ENCODE data around the gene XPA.

Gene XPA

DNA sequence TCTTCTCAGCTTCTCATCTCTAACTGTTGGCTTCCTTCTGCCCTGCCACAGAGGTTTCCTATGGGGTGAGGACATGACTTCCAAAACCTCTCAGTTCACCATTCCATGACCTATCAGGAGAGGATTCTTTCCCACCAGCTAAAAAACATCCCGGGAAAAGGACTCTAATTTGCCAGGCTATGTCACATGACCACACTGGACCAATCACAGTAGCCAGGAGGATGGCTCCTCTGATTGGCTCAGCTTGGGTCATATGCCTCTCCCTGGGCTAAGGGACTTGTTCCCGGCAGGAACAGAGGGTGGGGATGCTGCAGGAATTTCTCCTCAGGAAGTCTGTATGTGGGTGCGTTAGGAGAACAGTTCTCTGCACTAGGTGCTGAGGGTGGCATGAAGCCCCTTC, 40.3 kb upstream of the XPA start:
- H3K4me3 ChIP-seq (ENCODE audit: low read depth, low read length), result no peak overlapping the region
- TF ChIP-seq, protein P1, sequence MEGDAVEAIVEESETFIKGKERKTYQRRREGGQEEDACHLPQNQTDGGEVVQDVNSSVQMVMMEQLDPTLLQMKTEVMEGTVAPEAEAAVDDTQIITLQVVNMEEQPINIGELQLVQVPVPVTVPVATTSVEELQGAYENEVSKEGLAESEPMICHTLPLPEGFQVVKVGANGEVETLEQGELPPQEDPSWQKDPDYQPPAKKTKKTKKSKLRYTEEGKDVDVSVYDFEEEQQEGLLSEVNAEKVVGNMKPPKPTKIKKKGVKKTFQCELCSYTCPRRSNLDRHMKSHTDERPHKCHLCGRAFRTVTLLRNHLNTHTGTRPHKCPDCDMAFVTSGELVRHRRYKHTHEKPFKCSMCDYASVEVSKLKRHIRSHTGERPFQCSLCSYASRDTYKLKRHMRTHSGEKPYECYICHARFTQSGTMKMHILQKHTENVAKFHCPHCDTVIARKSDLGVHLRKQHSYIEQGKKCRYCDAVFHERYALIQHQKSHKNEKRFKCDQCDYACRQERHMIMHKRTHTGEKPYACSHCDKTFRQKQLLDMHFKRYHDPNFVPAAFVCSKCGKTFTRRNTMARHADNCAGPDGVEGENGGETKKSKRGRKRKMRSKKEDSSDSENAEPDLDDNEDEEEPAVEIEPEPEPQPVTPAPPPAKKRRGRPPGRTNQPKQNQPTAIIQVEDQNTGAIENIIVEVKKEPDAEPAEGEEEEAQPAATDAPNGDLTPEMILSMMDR (IDR thresholded peaks at IDR 0.05; ENCODE audit: borderline replicate concordance, insufficient read depth, low read depth, low read length), result no peak

DNA sequence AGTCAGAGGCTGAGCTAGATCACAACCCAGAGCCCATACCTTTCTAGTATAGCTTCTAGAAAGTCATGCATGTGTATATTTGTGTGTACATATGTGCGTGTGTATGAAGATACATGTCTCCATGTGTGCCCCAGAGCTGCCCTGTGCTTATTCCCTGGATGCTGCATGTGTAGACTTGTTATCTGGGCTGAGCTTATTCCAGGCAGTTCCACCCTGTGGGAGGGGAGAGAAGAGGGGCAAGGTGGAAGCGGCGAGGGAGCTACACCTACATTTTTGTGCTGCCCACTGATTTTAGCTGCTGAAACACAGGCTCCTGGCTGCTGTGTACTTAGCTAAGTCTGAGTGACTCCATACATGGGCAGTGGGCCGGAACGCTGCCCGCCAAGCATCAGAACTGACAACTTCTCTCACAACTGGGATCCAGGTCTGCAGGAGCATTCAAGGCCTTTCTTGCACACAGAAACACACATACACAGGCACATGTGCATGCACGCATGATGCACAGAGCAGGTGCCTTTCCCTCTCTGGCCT, 38.0 kb upstream of the XPA start:
- no peak overlapping the region for H3K4me3 ChIP-seq (ENCODE audit: low read depth, low read length)
- TF ChIP-seq, protein P1 (IDR thresholded peaks at IDR 0.05; ENCODE audit: borderline replicate concordance, insufficient read depth, low read depth, low read length), result no peak

DNA sequence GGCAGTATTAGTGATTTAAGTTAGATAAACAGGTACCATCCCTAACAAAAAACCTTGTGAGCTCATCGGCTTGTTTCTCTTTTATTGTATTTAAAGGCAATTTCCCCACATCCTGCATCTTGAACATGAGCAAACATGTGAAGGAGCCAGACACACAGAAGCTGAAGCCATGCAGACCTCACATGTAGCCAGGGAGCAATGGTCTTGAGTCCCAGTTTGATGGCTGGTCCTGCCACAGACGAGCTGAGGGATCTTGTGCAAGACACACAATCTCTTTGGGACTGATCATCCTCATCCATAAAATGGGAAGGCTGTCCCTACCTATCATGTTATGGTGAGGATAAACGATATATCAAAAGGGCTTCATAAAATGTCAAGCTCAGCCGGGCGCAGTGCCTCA, 29.6 kb upstream of the XPA start:
- H3K4me3 ChIP-seq (ENCODE audit: low read depth, low read length), result no peak overlapping the region
- TF ChIP-seq, protein P1 (IDR thresholded peaks at IDR 0.05; ENCODE audit: borderline replicate concordance, insufficient read depth, low read depth, low read length), result no peak

DNA sequence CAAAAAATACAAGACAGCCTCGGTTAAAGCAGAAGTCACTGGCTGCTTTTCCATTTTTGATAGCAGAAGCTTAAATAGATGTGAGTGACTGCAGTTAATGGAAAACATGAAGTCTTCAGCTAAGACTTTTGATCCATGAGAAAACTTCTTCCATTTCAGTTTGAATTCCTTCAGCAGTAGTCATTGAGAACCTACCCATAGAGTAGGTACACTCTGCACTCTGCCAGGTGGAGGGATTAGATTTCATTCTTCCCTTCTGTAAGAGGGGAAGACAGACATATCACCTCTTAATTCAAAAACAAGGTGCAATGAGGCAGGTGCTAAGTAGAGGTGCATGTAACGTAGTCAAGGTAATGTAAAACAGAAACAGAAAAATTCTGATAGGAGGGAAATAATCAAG, 26.7 kb upstream of the XPA start:
- TF ChIP-seq, protein P1 (IDR thresholded peaks at IDR 0.05; ENCODE audit: borderline replicate concordance, insufficient read depth, low read depth, low read length), result no peak
- H3K4me3 ChIP-seq (ENCODE audit: low read depth, low read length), result no peak overlapping the region

DNA sequence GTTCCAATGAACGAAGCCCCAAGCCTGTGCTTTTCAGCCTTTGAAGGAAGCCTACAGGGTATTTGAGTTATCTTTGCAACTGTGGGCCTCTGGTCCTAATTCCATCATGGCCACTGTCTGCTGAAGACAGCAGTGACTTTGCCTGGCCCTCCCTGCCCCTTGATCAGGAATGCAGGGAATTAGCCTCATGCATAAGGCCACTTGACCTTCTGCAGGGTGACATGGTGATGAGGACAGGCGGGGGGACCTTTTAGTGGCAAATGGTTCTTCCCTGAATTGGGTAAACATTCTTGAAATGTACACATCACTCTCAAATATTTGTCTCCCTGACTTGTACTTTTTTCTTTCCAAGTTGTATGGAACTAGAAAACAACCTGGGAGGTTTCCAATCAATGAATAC, 25.2 kb upstream of the XPA start:
- TF ChIP-seq, protein P1 (IDR thresholded peaks at IDR 0.05; ENCODE audit: borderline replicate concordance, insufficient read depth, low read depth, low read length), result no peak
- no peak overlapping the region for H3K4me3 ChIP-seq (ENCODE audit: low read depth, low read length)

DNA sequence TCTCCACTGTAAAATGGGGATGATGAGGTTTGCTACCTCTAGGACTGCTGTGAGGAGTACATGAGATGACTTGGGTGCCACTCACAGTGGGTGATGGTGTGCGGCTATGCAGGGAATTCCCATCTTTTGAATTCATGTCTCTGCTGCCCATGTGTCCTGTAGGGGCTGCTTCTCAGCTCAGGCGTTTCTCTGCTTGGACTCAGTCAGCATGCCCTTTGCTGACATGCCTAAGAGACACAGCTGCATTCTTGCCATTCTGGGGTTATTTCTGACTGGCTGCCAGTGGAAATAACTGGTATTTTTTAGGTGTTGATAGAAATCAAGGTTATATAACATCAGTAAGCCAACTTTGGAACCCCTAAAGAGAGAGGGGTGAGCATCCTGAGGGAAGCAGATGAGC, 24.3 kb upstream of the XPA start:
- TF ChIP-seq, protein P1 (IDR thresholded peaks at IDR 0.05; ENCODE audit: borderline replicate concordance, insufficient read depth, low read depth, low read length), result no peak
- no peak overlapping the region for H3K4me3 ChIP-seq (ENCODE audit: low read depth, low read length)

DNA sequence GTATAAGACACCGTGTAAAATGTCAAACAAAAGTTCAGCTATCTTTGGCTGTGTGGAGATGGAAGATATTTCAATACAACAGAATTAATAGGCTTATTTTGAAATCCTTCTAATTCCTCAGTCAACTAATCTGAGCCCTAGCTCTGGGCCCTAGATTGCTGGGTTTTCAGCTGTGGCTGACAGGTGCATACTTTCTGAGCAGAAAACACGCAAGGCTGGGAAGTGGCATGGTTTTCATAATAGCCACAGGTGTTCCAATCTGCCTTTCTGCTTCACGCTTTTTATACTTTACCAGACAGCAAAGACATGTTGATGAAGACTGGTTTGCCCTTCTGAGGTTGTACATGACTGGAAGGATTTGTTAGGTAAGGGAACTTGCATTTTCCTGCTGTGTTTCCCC, 20.7 kb upstream of the XPA start:
- TF ChIP-seq, protein P1 (IDR thresholded peaks at IDR 0.05; ENCODE audit: borderline replicate concordance, insufficient read depth, low read depth, low read length), result no peak
- no peak overlapping the region for H3K4me3 ChIP-seq (ENCODE audit: low read depth, low read length)
